GM19372 (cell line): ENCODE results near the gene ERBB4.
"Not testable (repeated sequence)": the region's sequence is repeated elsewhere in the genome, so short reads cannot be mapped to it uniquely, and the experiment has no call there.

Experiments
- ATAC-seq: cut with Tn5 transposase; IDR thresholded peaks from one replicate; pipeline ENCODE4 v1.9.1; 2021; ENCODE audit warnings: mild to moderate bottlenecking, low read depth, moderate library complexity; ENCODE audit not compliant: unreplicated experiment

Gene ERBB4

GRCh38 chr2:212028798-212029394 lies 509.7 kb downstream of the ERBB4 start:
- no peak for ATAC-seq

- ATAC-seq, result no peak
Measured at GRCh38 chr2:212027681-212028628, 510.6 kb downstream of the ERBB4 start.

GRCh38 chr2:212024040-212024439 lies 514.6 kb downstream of the ERBB4 start:
- no peak for ATAC-seq

GRCh38 chr2:212022966-212023365 lies 515.6 kb downstream of the ERBB4 start:
- ATAC-seq, result no peak

GRCh38 chr2:212021947-212022346 lies 516.7 kb downstream of the ERBB4 start:
- ATAC-seq, result no peak

GRCh38 chr2:212015588-212015987 lies 523.0 kb downstream of the ERBB4 start:
- no peak for ATAC-seq

- ATAC-seq, result no peak
Measured at GRCh38 chr2:212013626-212014025, 525.0 kb downstream of the ERBB4 start.

GRCh38 chr2:212010305-212010704 lies 528.3 kb downstream of the ERBB4 start:
- not testable (repeated sequence) for ATAC-seq

- ATAC-seq, result no peak
Measured at GRCh38 chr2:212007972-212008371, 530.6 kb downstream of the ERBB4 start.

GRCh38 chr2:212005085-212005671 lies 533.4 kb downstream of the ERBB4 start:
- peak; percentile 84 for ATAC-seq

GRCh38 chr2:212001325-212001724 lies 537.3 kb downstream of the ERBB4 start:
- ATAC-seq, result no peak

GRCh38 chr2:211996857-211997256 lies 541.7 kb downstream of the ERBB4 start:
- ATAC-seq, result no peak

- ATAC-seq, result no peak
Measured at GRCh38 chr2:211994806-211995205, 543.8 kb downstream of the ERBB4 start.

GRCh38 chr2:211990335-211990734 lies 548.3 kb downstream of the ERBB4 start:
- no peak for ATAC-seq

- ATAC-seq, result no peak
Measured at GRCh38 chr2:211986313-211986712, 552.3 kb downstream of the ERBB4 start.

- no peak for ATAC-seq
Measured at GRCh38 chr2:211985393-211985792, 553.2 kb downstream of the ERBB4 start.

GRCh38 chr2:211982162-211982561 lies 556.4 kb downstream of the ERBB4 start:
- no peak for ATAC-seq

GRCh38 chr2:211981451-211981850 lies 557.2 kb downstream of the ERBB4 start:
- ATAC-seq, result no peak

GRCh38 chr2:211976076-211976475 lies 562.5 kb downstream of the ERBB4 start:
- ATAC-seq, result no peak

- no peak for ATAC-seq
Measured at GRCh38 chr2:211967234-211967633, 571.4 kb downstream of the ERBB4 start.

- no peak for ATAC-seq
Measured at GRCh38 chr2:211963969-211964368, 574.6 kb downstream of the ERBB4 start.
